PFSK-1 (cell line): Measurements from ENCODE around the gene NARF.

Source experiments
- FOXP2 ChIP-seq: optimal IDR thresholded peaks from 2 replicates; pipeline ENCODE3; 2011; ENCODE audit warnings: borderline replicate concordance, control low read depth, inconsistent platforms; ENCODE audit not compliant: insufficient read depth; ENCODE audit errors: extremely low read length, extremely low read depth
- POLR2AphosphoS5 ChIP-seq: IDR thresholded peaks from 2 replicates; pipeline ENCODE4 v1.6.1; 2012; ENCODE audit warnings: low read depth, mild to moderate bottlenecking, control low read depth, low read length, moderate library complexity
- SIN3A ChIP-seq: IDR thresholded peaks from 2 replicates; pipeline ENCODE4 v1.6.1; 2012; ENCODE audit warnings: mild to moderate bottlenecking, low read length, moderate library complexity, borderline replicate concordance; ENCODE audit not compliant: insufficient read depth
- TAF1 ChIP-seq: IDR thresholded peaks from 2 replicates; pipeline ENCODE4 v1.6.1; 2012; ENCODE audit warnings: low read length, control low read depth, borderline replicate concordance; ENCODE audit not compliant: insufficient read depth
- TF ChIP-seq, protein P1 (sequence below), 2 experiments: IDR thresholded peaks; 2 replicates each; pipeline versions ENCODE4 v1.6.1 to v1.8.0; 2011 to 2012; ENCODE audit warnings: low read depth in 2 of 2, low read length in 2 of 2, control low read depth in 1 of 2, inconsistent platforms in 1 of 2, mild to moderate bottlenecking in 1 of 2, moderate library complexity in 1 of 2; ENCODE audit not compliant: insufficient read depth in 1 of 2

Gene NARF

DNA sequence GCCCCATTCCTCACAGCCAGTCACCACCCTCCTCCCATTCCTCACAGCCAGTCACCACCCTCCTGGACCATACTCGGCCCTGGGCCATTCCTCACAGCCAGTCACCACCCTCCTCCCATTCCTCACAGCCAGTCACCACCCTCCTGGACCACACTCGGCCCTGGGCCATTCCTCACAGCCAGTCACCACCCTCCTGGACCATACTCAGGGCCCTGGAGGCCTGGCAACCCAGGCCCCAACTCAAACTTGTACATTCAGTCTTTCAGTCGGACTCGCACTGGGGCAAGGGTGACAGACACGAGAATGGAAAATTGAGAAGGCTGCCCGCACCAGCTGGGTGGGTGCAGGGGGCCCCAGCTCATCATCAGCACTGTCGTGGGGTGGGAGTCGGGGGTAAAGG is 30.6 kb downstream of the NARF start:
- no peak for TF ChIP-seq POLR2AphosphoS5
- no peak for TF ChIP-seq FOXP2
- TF ChIP-seq, protein P1, sequence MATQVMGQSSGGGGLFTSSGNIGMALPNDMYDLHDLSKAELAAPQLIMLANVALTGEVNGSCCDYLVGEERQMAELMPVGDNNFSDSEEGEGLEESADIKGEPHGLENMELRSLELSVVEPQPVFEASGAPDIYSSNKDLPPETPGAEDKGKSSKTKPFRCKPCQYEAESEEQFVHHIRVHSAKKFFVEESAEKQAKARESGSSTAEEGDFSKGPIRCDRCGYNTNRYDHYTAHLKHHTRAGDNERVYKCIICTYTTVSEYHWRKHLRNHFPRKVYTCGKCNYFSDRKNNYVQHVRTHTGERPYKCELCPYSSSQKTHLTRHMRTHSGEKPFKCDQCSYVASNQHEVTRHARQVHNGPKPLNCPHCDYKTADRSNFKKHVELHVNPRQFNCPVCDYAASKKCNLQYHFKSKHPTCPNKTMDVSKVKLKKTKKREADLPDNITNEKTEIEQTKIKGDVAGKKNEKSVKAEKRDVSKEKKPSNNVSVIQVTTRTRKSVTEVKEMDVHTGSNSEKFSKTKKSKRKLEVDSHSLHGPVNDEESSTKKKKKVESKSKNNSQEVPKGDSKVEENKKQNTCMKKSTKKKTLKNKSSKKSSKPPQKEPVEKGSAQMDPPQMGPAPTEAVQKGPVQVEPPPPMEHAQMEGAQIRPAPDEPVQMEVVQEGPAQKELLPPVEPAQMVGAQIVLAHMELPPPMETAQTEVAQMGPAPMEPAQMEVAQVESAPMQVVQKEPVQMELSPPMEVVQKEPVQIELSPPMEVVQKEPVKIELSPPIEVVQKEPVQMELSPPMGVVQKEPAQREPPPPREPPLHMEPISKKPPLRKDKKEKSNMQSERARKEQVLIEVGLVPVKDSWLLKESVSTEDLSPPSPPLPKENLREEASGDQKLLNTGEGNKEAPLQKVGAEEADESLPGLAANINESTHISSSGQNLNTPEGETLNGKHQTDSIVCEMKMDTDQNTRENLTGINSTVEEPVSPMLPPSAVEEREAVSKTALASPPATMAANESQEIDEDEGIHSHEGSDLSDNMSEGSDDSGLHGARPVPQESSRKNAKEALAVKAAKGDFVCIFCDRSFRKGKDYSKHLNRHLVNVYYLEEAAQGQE (IDR thresholded peaks at IDR 0.05; ENCODE audit: insufficient read depth in 1 of 2, low read depth in 2 of 2, low read length in 2 of 2): no peak

DNA sequence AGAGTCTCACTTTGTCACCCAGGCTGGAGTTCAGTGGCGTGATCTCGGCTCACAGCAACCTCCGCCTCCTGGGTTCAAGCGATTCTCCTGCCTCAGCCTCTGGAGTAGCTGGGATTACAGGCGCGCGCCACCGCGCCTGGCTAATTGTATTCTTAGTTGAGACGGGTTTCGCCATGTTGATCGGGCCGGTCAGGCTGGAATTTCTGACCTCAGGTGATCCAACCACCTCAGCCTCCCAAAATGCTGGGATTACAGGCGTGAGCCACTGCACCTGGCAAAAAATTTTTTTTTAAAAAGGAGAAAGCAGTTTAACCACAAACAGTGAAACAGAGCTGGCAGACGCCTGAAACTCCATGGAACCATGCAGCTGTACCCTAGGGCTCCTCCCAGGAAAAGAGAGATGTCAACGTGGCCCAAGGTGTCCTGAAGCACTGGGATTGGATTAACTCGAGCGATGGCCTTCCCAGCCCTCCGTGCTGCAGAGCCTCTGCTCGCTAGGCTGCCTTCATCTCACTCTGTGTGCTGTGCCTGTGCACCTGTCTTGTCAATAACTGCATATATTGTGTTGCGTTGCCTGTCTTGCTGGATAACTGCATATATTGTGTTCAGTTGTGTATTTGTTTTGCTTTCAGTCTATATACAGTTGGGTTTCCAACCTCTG is 31.4 kb downstream of the NARF start:
- TF ChIP-seq SIN3A: no peak
- TF ChIP-seq, protein P1 (IDR thresholded peaks at IDR 0.05; ENCODE audit: insufficient read depth in 1 of 2, low read depth in 2 of 2, low read length in 2 of 2): no peak
- TF ChIP-seq POLR2AphosphoS5: no peak
- no peak for TF ChIP-seq FOXP2
- TF ChIP-seq TAF1: no peak

DNA sequence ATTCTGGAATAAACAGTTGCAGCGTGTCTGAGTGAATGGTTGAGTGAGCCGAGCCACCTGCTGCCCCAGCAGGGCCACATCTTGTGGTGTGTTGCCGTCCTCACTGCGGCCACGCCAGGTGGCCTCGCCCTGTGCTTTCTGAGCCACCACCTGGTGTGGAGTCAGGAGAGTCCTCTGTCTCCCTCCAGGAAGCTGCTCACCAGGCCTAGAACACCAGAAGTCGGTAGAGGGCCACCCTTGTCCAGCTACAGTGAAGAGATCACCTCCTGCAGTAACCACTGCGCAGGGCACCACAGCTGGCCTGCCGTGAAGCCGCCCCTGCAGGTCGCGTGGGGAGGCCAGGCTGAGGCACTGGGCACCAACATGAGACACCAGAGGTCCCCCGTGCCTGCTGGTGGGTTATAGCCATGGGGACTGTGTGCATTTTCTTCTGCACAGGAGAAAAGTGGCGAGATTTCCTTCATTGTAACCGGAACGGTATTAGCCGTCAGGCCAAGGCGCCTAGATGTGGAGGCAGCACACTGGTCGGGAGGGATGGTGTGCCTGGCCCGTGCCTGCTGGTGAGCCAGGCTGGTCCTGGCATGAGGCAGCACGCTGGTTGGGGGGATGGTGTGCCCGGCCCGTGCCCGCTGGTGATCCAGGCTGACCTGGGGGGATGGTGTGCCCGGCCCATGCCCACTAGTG is 32.1 kb downstream of the NARF start:
- TF ChIP-seq SIN3A (no peak), POLR2AphosphoS5 (no peak), TAF1 (no peak), FOXP2 (no peak)
- TF ChIP-seq, protein P1 (IDR thresholded peaks at IDR 0.05; ENCODE audit: insufficient read depth in 1 of 2, low read depth in 2 of 2, low read length in 2 of 2): no peak

DNA sequence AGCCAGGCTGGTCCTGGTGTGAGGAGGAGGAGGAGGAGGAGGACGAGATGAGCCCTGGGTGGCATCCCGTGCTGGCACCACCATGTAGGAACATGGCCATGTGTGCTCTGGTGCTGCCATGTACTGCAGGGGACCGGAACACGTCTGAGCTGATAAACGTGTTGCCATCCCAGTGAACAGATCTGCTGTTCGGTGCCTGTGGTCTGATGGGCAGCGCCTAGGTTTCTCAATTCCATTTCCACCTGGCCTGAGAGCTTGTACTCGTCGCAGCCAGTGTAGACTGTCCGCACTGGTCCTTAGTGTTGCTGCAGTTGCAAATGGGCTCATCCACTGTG is 32.6 kb downstream of the NARF start:
- TF ChIP-seq FOXP2: no peak
- no peak for TF ChIP-seq TAF1

DNA sequence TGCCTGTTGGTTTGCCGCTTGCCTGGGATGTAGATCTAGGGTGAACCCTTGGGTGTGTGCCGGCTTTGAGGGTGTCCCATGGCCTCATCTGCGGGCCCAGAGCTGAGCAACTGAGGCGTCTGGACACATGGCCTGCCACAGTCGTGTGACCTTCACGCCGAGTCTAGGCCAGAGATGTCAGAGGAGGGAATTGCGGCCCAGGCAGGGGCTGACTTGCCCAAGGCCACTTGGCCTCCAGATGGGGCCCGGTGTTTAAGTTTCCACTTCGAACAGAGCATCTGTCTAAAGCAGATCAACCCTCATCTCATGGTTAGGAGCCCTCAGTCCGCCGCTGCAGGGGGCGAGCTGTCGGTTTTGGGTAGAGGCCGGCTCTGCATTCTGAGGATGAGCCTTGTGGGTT is 33.0 kb downstream of the NARF start:
- TF ChIP-seq FOXP2 (no peak), TAF1 (no peak), POLR2AphosphoS5 (no peak), SIN3A (no peak)
- TF ChIP-seq, protein P1 (IDR thresholded peaks at IDR 0.05; ENCODE audit: insufficient read depth in 1 of 2, low read depth in 2 of 2, low read length in 2 of 2): no peak
